DND-41 (cell line): ENCODE data around the gene NRG2.

Experiments used
- ATAC-seq: fragments of 200-7000 bp; cut with Tn5 transposase; 3 replicates; pipeline ENCODE4 v1.9.1; 2021; ENCODE audit warnings: low read depth; ENCODE audit not compliant: insufficient read depth
- DNase-seq: peaks from one replicate; pipeline ENCODE4 v3.0.0-alpha.2; 2020
- H2AFZ ChIP-seq: 2 replicates; pipeline ENCODE4 v1.6.0; 2012; ENCODE audit warnings: low read depth, low read length
- H3K27ac ChIP-seq: 2 replicates; pipeline ENCODE4 v1.5.1; 2012; ENCODE audit warnings: low read length, inconsistent platforms
- H3K27me3 ChIP-seq: fragments of 200-600 bp; sonication (generic); 2 replicates; pipeline ENCODE4 v1.6.0; 2012; ENCODE audit warnings: low read length, mild to moderate bottlenecking, inconsistent platforms; ENCODE audit not compliant: insufficient read depth, poor library complexity
- H3K36me3 ChIP-seq: 2 replicates; pipeline ENCODE4 v1.5.1; 2012; ENCODE audit warnings: low read length, inconsistent platforms; ENCODE audit not compliant: insufficient read depth
- H3K4me1 ChIP-seq: 2 replicates; pipeline ENCODE4 v1.5.1; 2012; ENCODE audit warnings: mild to moderate bottlenecking, low read length; ENCODE audit not compliant: insufficient read depth
- H3K4me2 ChIP-seq: 2 replicates; pipeline ENCODE4 v1.6.0; 2012; ENCODE audit warnings: mild to moderate bottlenecking, moderate library complexity, low read length, inconsistent platforms; ENCODE audit not compliant: insufficient read depth
- H3K4me3 ChIP-seq, 2 experiments: fragments of 200-600 bp in 1 of 2; shearing (Covaris generic) in 1 of 2; 2 replicates each; pipeline ENCODE4 v1.5.1; 2012 to 2016; ENCODE audit warnings: inconsistent platforms in 2 of 2, low read length in 2 of 2, mild to moderate bottlenecking in 2 of 2, low read depth in 1 of 2, moderate library complexity in 1 of 2
- H3K79me2 ChIP-seq: 2 replicates; pipeline ENCODE4 v1.6.0; 2012; ENCODE audit warnings: low read length, inconsistent platforms; ENCODE audit not compliant: insufficient read depth
- H3K9ac ChIP-seq: 2 replicates; pipeline ENCODE4 v1.6.0; 2012; ENCODE audit warnings: low read depth, mild to moderate bottlenecking, inconsistent platforms, low read length, moderate library complexity
- H3K9me3 ChIP-seq: 2 replicates; pipeline ENCODE4 v1.5.1; 2012; ENCODE audit warnings: low read length, moderate library complexity, mild to moderate bottlenecking, inconsistent platforms; ENCODE audit not compliant: insufficient read depth, severe bottlenecking
- H4K20me1 ChIP-seq: 2 replicates; pipeline ENCODE4 v1.6.0; 2012; ENCODE audit warnings: low read length; ENCODE audit not compliant: insufficient read depth
- CTCF ChIP-seq: IDR thresholded peaks from 2 replicates; pipeline ENCODE4 v1.5.1; 2012; ENCODE audit warnings: borderline replicate concordance, low read length, moderate library complexity, mild to moderate bottlenecking; ENCODE audit not compliant: poor library complexity, severe bottlenecking; ENCODE audit errors: extremely low read depth
- EZH2 ChIP-seq: IDR thresholded peaks from 3 replicates; pipeline ENCODE4 v1.6.1; 2012; ENCODE audit warnings: borderline replicate concordance, low read depth, mild to moderate bottlenecking, moderate library complexity, low read length, inconsistent platforms; ENCODE audit not compliant: severe bottlenecking

The NRG2 gene

GRCh38 chr5:139911425-139912120, 131.5 kb downstream of the NRG2 start:
- no peaks in the 10 kb centered on the region for H3K9me3 ChIP-seq
- TF ChIP-seq CTCF (no peak), EZH2 (no peak)
- no peak overlapping the region for H3K27ac ChIP-seq
- no peak for DNase-seq
- no peaks in the 10 kb centered on the region for H3K79me2 ChIP-seq
- no peak overlapping the region for H2AFZ ChIP-seq
- H3K27me3 ChIP-seq = peaks cover 32% of the 10 kb centered on the region
- H3K36me3 ChIP-seq = no peaks in the 10 kb centered on the region
- no peak overlapping the region for H3K9ac ChIP-seq
- no peak for ATAC-seq
- no peak overlapping the region for H3K4me2 ChIP-seq
- H3K4me1 ChIP-seq = no peaks in the 10 kb centered on the region
- H4K20me1 ChIP-seq = no peaks in the 10 kb centered on the region
- no peak overlapping the region for H3K4me3 ChIP-seq

GRCh38 chr5:139910901-139911300, 132.2 kb downstream of the NRG2 start:
- ATAC-seq = no peak
- Histone ChIP-seq H3K9me3 (no peaks in the 10 kb centered on the region), H3K27ac (no peak overlapping the region), H3K4me1 (no peaks in the 10 kb centered on the region), H3K9ac (no peak overlapping the region), H3K4me3 (no peak overlapping the region), H3K4me2 (no peak overlapping the region), H2AFZ (no peak overlapping the region), H4K20me1 (no peaks in the 10 kb centered on the region), H3K36me3 (no peaks in the 10 kb centered on the region), H3K79me2 (no peaks in the 10 kb centered on the region), H3K27me3 (peaks cover 32% of the 10 kb centered on the region)
- no peak for DNase-seq
- TF ChIP-seq CTCF = no peak
- TF ChIP-seq EZH2 = no peak

GRCh38 chr5:139910036-139910435, 133.1 kb downstream of the NRG2 start:
- Histone ChIP-seq H3K27ac (no peak overlapping the region), H4K20me1 (no peaks in the 10 kb centered on the region), H2AFZ (no peak overlapping the region), H3K9ac (no peak overlapping the region), H3K79me2 (no peaks in the 10 kb centered on the region), H3K4me2 (no peak overlapping the region), H3K4me1 (no peaks in the 10 kb centered on the region), H3K4me3 (no peak overlapping the region), H3K27me3 (peaks cover 32% of the 10 kb centered on the region), H3K36me3 (no peaks in the 10 kb centered on the region), H3K9me3 (no peaks in the 10 kb centered on the region)
- TF ChIP-seq CTCF (no peak), EZH2 (no peak)
- DNase-seq (no peak), ATAC-seq (no peak)
